Naive thymus-derived CD4-positive, alpha-beta T cell (primary cell): ENCODE measurements around the gene SPAG6. TPM values are rescaled to one million over a fixed set of nuclear protein-coding genes. Genes with fewer than 3 reads are reported as not detected.

ENCODE experiments used
- ATAC-seq: fragments of 150-1000 bp; cut with Tn5 transposase; 2 replicates; pipeline ENCODE4 v1.10.0; 2021; ENCODE audit warnings: mild to moderate bottlenecking, moderate library complexity
- CTCF ChIA-PET: fragments of 350-600 bp; sonication (Branson Sonifier 250); formaldehyde crosslinking; loops from one replicate; lab custom pipeline; 2021; ENCODE audit warnings: antibody characterized with exemption; lab: Charles Lee
- POLR2A ChIA-PET: fragments of 350-600 bp; sonication (Branson Sonifier 250); formaldehyde crosslinking; loops from one replicate; lab custom pipeline; 2021; ENCODE audit warnings: antibody characterized with exemption, inconsistent platforms; lab: Charles Lee
- DNase-seq, 9 donors: peaks; one replicate each; pipeline versions ENCODE4 v3.0.0 to v3.0.0-alpha.2; 2020 to 2022; ENCODE audit warnings: mixed read lengths in 1 of 9
- H3K27ac ChIP-seq: one replicate; pipeline ENCODE4 v1.7.0; 2013; ENCODE audit warnings: mild to moderate bottlenecking, low read depth, low read length, moderate library complexity
- H3K27me3 ChIP-seq, 2 donors: one replicate each; pipeline ENCODE4 v1.7.0; 2013; ENCODE audit warnings: low read length in 2 of 2, mild to moderate bottlenecking in 2 of 2, moderate library complexity in 2 of 2; ENCODE audit not compliant: control insufficient read depth in 2 of 2, insufficient read depth in 2 of 2
- H3K36me3 ChIP-seq, 3 experiments: 1 replicate in 2 of 3; 2 replicates in 1 of 3; pipeline ENCODE4 v1.7.0; 2013; ENCODE audit warnings: low read length in 3 of 3, mild to moderate bottlenecking in 3 of 3, moderate library complexity in 1 of 3; ENCODE audit not compliant: insufficient read depth in 3 of 3, control insufficient read depth in 2 of 3
- H3K4me1 ChIP-seq, 2 donors: one replicate each; pipeline ENCODE4 v1.7.0; 2013; ENCODE audit warnings: low read length in 2 of 2, mild to moderate bottlenecking in 2 of 2, moderate library complexity in 1 of 2; ENCODE audit not compliant: control insufficient read depth in 2 of 2, insufficient read depth in 2 of 2
- H3K4me3 ChIP-seq: 2 replicates; pipeline ENCODE4 v1.7.0; 2013; ENCODE audit warnings: mild to moderate bottlenecking, low read length
- H3K9me3 ChIP-seq, 3 experiments: 1 replicate in 2 of 3; 2 replicates in 1 of 3; pipeline ENCODE4 v1.7.0; 2013; ENCODE audit warnings: low read length in 3 of 3; ENCODE audit not compliant: control insufficient read depth in 2 of 3
- H3K27ac Mint-ChIP-seq, 9 donors: one replicate each; pipeline ENCODE4 v1.8.0; 2020 to 2022; ENCODE audit warnings: mixed read lengths in 9 of 9, mild to moderate bottlenecking in 8 of 9, moderate library complexity in 5 of 9, inconsistent platforms in 2 of 9
- H3K27me3 Mint-ChIP-seq, 5 donors: one replicate each; pipeline ENCODE4 v1.8.0; 2021 to 2022; ENCODE audit warnings: mixed read lengths in 5 of 5, mild to moderate bottlenecking in 1 of 5
- H3K36me3 Mint-ChIP-seq, 5 donors: one replicate each; pipeline ENCODE4 v1.8.0; 2020 to 2022; ENCODE audit warnings: mixed read lengths in 5 of 5, mild to moderate bottlenecking in 3 of 5, inconsistent platforms in 1 of 5
- H3K4me1 Mint-ChIP-seq, 7 donors: one replicate each; pipeline ENCODE4 v1.8.0; 2020 to 2022; ENCODE audit warnings: mixed read lengths in 7 of 7, mild to moderate bottlenecking in 3 of 7, inconsistent platforms in 1 of 7
- H3K4me3 Mint-ChIP-seq, 10 donors: one replicate each; pipeline ENCODE4 v1.8.0; 2020 to 2022; ENCODE audit warnings: mild to moderate bottlenecking in 10 of 10, mixed read lengths in 10 of 10, moderate library complexity in 6 of 10, inconsistent platforms in 2 of 10
- H3K9me3 Mint-ChIP-seq, 11 donors: one replicate each; pipeline ENCODE4 v1.8.0; 2020 to 2022; ENCODE audit warnings: mixed read lengths in 11 of 11, mild to moderate bottlenecking in 4 of 11, inconsistent platforms in 1 of 11, moderate library complexity in 1 of 11
- intact Hi-C, 2 donors: fragments of 100-400 bp; cut with micrococcal nuclease; formaldehyde crosslinking; loops; one replicate each; pipeline ENCODE4 v1.15.1; 2023
- polyA plus RNA-seq, 2 donors: library from polyadenylated mRNA; unstranded; fragments of 300-500 nt; fragmentation: Illumina TruSeq; gene quantifications; one replicate each; pipeline ENCODE4 v1.2.3, GENCODE V29; 2021
- total RNA-seq, 6 experiments: library from RNA in 5 of 6; stranded (reverse) in 5 of 6; gene quantifications; 1 replicate in 5 of 6; 2 replicates in 1 of 6; pipeline ENCODE4 v1.2.3 and lab custom pipeline; 2021 to 2026

The SPAG6 gene
- total and polyA plus RNA-seq, 7 experiments from 2014 or later, result 0.46 to 0.93 TPM; not detected in 5

DNA sequence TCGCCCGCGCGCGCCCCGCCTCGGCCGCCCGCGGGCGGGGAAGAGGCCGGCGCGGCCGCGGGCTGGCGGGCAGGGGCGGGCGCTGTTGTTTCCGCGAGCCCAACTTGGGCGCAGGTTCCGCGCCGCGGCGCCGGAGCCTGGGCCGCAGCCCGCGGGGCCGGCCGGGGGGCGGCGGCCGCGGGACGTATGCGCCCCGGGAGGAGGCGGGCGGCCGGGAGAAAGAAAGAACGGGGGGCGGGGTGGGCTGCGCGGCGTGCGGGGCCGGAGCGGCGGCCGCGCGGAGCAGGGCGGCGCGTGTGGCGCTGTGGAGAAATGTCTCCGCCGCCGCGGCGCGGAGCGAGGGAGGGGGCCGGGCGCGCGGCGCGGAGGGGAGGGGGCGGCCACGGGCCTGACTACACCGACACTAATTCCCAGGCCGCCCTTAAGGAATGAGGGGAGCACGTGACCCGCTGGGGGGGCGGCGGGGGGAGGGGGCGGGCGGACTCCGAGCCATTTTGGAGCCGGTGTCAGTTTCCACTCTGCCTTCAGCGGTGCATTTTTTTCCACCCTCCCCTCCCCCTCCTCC, 24.6 kb upstream of the SPAG6 start, which contains the start of gene BMI1:
Gene BMI1 (plus strand): TSS at position 509 of the 565 bp plus-strand sequence. CDS start 5,351 bp downstream, outside the sequence.
- ChIA-PET POLR2A (interaction anchor here (1.0 to 3.4 kb wide), 8 partner anchors 11 to 116 kb away, joined by 3 to 16 read pairs (median 12); no protein-coding TSS in a partner anchor), CTCF (interaction anchor here (0.6 kb wide), 1 partner anchor 327 kb away, joined by 3 read pairs; no protein-coding TSS in a partner anchor)
- peaks cover 0 to 14% (median 0%) of the 10 kb centered on the region in 11 donors for H3K9me3 Mint-ChIP-seq
- H3K4me1 Mint-ChIP-seq, result peaks cover 17 to 72% (median 65%) of the 10 kb centered on the region in 7 donors
- intact Hi-C loops, result loop anchor here (1.0 to 10.0 kb wide), 9 partner anchors 13 to 825 kb away; partner anchors contain the start of genes MSRB2 (in 1 of the 2), PIP4K2A (in 1 of the 2) and SKIDA1 (in 1 of the 2)
- H3K36me3 Mint-ChIP-seq, result peaks cover 0 to 30% (median 4%) of the 10 kb centered on the region in 5 donors
- Histone ChIP-seq H3K9me3 (no peaks in the 10 kb centered on the region), H3K27me3 (peaks cover 0 to 13% of the 10 kb centered on the region in 2 donors), H3K27ac (peak within 1 kb of the TSS; percentile 77), H3K4me1 (peaks cover 22 to 42% of the 10 kb centered on the region in 2 donors), H3K36me3 (no peaks in the 10 kb centered on the region), H3K4me3 (peak within 1 kb of the TSS; percentile 58)
- peak within 1 kb of the TSS; percentile 91 to 99 (median 95) for H3K27ac Mint-ChIP-seq
- ATAC-seq (peak; percentile 50), DNase-seq (peak in 8 of 9 donors; percentile 39 to 71 (median 60))
- H3K4me3 Mint-ChIP-seq, result peak within 1 kb of the TSS; percentile 87 to 98 (median 93)
- peaks cover 6 to 47% (median 37%) of the 10 kb centered on the region in 5 donors for H3K27me3 Mint-ChIP-seq

DNA sequence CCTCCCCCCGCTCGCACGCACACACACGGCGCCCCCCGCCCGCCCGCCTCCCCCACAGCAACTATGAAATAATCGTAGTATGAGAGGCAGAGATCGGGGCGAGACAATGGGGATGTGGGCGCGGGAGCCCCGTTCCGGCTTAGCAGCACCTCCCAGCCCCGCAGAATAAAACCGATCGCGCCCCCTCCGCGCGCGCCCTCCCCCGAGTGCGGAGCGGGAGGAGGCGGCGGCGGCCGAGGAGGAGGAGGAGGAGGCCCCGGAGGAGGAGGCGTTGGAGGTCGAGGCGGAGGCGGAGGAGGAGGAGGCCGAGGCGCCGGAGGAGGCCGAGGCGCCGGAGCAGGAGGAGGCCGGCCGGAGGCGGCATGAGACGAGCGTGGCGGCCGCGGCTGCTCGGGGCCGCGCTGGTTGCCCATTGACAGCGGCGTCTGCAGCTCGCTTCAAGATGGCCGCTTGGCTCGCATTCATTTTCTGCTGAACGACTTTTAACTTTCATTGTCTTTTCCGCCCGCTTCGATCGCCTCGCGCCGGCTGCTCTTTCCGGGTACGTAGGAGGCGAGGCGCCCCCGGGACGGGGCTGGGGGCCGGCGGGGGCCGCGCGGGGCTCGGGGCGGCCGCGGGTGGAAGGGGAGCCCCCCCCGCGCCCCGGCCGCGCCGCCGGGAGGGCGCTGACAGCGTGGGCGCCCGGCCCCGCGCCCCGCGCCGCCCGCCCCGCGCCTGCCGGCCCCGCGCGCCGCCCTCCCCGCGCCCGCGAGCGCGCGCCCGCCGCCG, 24.0 kb upstream of the SPAG6 start:
- peaks cover 22 to 75% (median 68%) of the 10 kb centered on the region in 7 donors for H3K4me1 Mint-ChIP-seq
- Histone ChIP-seq H3K36me3 (no peaks in the 10 kb centered on the region), H3K9me3 (no peaks in the 10 kb centered on the region), H3K27me3 (peaks cover 0 to 13% of the 10 kb centered on the region in 2 donors), H3K4me3 (peak overlapping the region; percentile 57), H3K4me1 (peaks cover 22 to 42% of the 10 kb centered on the region in 2 donors), H3K27ac (peak overlapping the region; percentile 77)
- POLR2A ChIA-PET, result interaction anchor here (1.0 to 3.7 kb wide), 3 partner anchors 10 to 92 kb away, joined by 6 to 28 read pairs (median 10); no protein-coding TSS in a partner anchor
- peaks cover 6 to 46% (median 38%) of the 10 kb centered on the region in 5 donors for H3K27me3 Mint-ChIP-seq
- H3K36me3 Mint-ChIP-seq, result peaks cover 0 to 31% (median 4%) of the 10 kb centered on the region in 5 donors
- intact Hi-C loops, result loop anchor here (1.0 to 10.0 kb wide), 9 partner anchors 12 to 826 kb away; partner anchors contain the start of genes MSRB2 (in 1 of the 2), PIP4K2A (in 1 of the 2) and SKIDA1 (in 1 of the 2)
- ATAC-seq, result peak; percentile 44
- peak overlapping the region; percentile 72 to 90 (median 85) for H3K4me3 Mint-ChIP-seq
- H3K27ac Mint-ChIP-seq, result peak overlapping the region in 8 of 9 donors; percentile 66 to 91 (median 85)
- DNase-seq, result peak; percentile 54 to 76 (median 72)
- peaks cover 0 to 14% (median 0%) of the 10 kb centered on the region in 11 donors for H3K9me3 Mint-ChIP-seq
- CTCF ChIA-PET, result interaction anchor here (0.6 kb wide), 1 partner anchor 327 kb away, joined by 3 read pairs; no protein-coding TSS in a partner anchor

DNA sequence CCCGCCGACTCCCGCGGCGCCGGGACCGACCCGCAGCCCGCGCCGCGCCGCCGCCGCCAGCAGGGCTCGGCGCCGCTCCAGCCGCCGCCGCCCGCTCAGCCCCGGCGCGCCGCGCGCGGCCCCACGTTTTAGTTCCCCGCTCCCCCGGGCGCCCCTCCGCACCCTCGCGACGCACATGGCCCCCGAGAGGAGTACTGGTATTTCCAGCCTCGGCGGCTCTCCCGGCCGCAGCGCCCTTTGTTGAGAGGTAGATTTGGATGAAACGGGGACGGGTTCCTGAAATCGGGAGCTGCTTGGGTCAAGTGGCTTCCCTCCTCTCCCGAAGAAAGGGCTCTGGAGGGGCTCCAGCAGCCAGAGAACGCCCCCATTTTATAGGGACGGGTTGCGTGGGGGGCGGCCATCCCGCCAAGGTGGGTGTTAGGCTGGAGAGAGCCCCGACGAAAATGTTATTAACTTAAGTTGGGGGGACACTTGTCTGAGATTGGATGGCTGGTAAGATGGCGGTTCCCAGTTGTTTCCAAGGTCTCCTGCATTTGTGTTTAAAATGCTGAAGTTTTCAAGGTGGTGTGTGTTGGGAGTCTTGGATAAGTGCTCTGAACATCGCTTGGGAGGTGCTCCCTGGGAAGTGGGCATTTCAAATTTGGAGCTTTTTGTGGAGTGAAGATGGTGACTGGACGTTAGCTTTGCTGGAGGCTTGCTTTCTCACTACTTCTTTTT, 23.2 kb upstream of the SPAG6 start:
- Mint-ChIP-seq H3K36me3 (peaks cover 0 to 32% (median 4%) of the 10 kb centered on the region in 5 donors), H3K27me3 (peaks cover 6 to 49% (median 44%) of the 10 kb centered on the region in 5 donors), H3K4me3 (peak overlapping the region; percentile 80 to 94 (median 88)), H3K27ac (peak overlapping the region; percentile 84 to 94 (median 90)), H3K4me1 (peaks cover 23 to 76% (median 68%) of the 10 kb centered on the region in 7 donors), H3K9me3 (peaks cover 0 to 16% (median 0%) of the 10 kb centered on the region in 11 donors)
- intact Hi-C loops, result loop anchor here (1.0 to 10.0 kb wide), 9 partner anchors 11 to 827 kb away; partner anchors contain the start of genes MSRB2 (in 1 of the 2), PIP4K2A (in 1 of the 2) and SKIDA1 (in 1 of the 2)
- Histone ChIP-seq H3K27ac (peak overlapping the region; percentile 53), H3K4me1 (peaks cover 19 to 40% of the 10 kb centered on the region in 2 donors), H3K36me3 (no peaks in the 10 kb centered on the region), H3K9me3 (no peaks in the 10 kb centered on the region), H3K27me3 (peaks cover 0 to 13% of the 10 kb centered on the region in 2 donors), H3K4me3 (peak overlapping the region; percentile 58)
- DNase-seq (peak in 3 of 9 donors; percentile 21 to 41 (median 38)), ATAC-seq (no peak)
- POLR2A ChIA-PET, result interaction anchor here (1.0 to 3.7 kb wide), 6 partner anchors 10 to 319 kb away, joined by 3 to 28 read pairs (median 8); partner anchors contain the start of gene DNAJC1
- CTCF ChIA-PET, result interaction anchor here (1.0 kb wide), 1 partner anchor 9 kb away, joined by 3 read pairs; no protein-coding TSS in a partner anchor

DNA sequence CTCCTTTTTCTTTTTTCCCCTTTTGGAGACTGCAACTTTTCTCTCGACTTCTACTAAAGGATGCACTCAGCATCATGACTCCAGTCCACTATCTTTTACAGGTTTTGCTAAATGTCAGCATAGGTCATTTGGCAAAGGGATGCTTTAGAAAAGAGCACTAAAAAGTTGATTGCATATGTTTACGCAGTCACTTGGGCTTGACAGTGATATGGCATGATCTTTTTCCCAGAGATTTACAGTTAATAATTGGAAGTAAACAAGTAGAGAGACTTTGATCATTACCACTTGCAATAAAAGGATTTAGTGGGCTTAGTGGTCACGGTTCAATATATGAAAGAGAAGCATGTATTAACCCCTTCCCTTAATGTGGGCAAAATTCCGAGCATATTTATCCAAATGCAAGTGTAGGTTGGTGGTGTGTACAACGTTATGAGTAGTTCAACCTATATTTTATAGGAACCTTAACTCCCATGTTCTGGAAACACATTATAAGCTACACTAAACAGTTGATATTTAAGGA, 22.6 kb upstream of the SPAG6 start:
- CTCF ChIA-PET, result interaction anchor here (1.0 to 1.3 kb wide), 2 partner anchors 9 to 17 kb away, joined by 3 to 4 read pairs; no protein-coding TSS in a partner anchor
- H3K4me1 Mint-ChIP-seq, result peaks cover 23 to 70% (median 62%) of the 10 kb centered on the region in 7 donors
- H3K27me3 Mint-ChIP-seq, result peaks cover 6 to 51% (median 44%) of the 10 kb centered on the region in 5 donors

More for the DNA sequence above, 22.6 kb upstream of the SPAG6 start:
- Histone ChIP-seq H3K27me3 (peaks cover 0 to 13% of the 10 kb centered on the region in 2 donors), H3K4me1 (peaks cover 16 to 33% of the 10 kb centered on the region in 2 donors), H3K36me3 (no peaks in the 10 kb centered on the region), H3K9me3 (no peaks in the 10 kb centered on the region), H3K27ac (peak overlapping the region; percentile 53), H3K4me3 (peak overlapping the region; percentile 58)
- Mint-ChIP-seq H3K9me3 (peaks cover 0 to 16% (median 0%) of the 10 kb centered on the region in 11 donors), H3K4me3 (peak overlapping the region; percentile 80 to 94 (median 88)), H3K36me3 (peaks cover 0 to 34% (median 4%) of the 10 kb centered on the region in 5 donors), H3K27ac (peak overlapping the region; percentile 84 to 94 (median 90))
- DNase-seq (no peak), ATAC-seq (no peak)
- POLR2A ChIA-PET, result interaction anchor here (0.6 to 3.7 kb wide), 6 partner anchors 9 to 319 kb away, joined by 3 to 28 read pairs (median 8); partner anchors contain the start of gene DNAJC1
- intact Hi-C loops, result loop anchor here (5.0 to 10.0 kb wide), 4 partner anchors 290 to 795 kb away; partner anchors contain the start of genes MSRB2 (in 1 of the 2), PIP4K2A (in 1 of the 2) and SKIDA1 (in 1 of the 2)
